ENCODE measurements around the gene GDPD5. TPM values are rescaled to one million over a fixed set of nuclear protein-coding genes. Genes with fewer than 3 reads are reported as not detected.
"Not testable (repeated sequence)": the region's sequence is repeated elsewhere in the genome, so short reads cannot be mapped to it uniquely, and the experiment has no call there.

The GDPD5 gene
- total and polyA plus RNA-seq, 2 donors (not counting 3 experiments of a cell fraction or from before 2014, with no cell fraction given) = 60.2 to 79.2 TPM

- dilution Hi-C loops (cut with MboI; ENCODE audit: extremely low pct_ligation_motif_present, low sequenced_read_pairs) (no loop called here), intact Hi-C loops (cut with micrococcal nuclease) (no loop called here)
- no peak overlapping the region for H2AFZ ChIP-seq (ENCODE audit: low read depth, low read length)
- TF ChIP-seq FOS (IDR thresholded peaks at IDR 0.05; ENCODE audit: borderline replicate concordance, insufficient read depth, low read length) = no peak
- TF ChIP-seq POLR2AphosphoS5 (IDR thresholded peaks at IDR 0.05; ENCODE audit: insufficient read depth, low read depth, low read length) = no peak
- TF ChIP-seq MYC (IDR thresholded peaks at IDR 0.05; ENCODE audit: low read depth, low read length) = no peak
- TF ChIP-seq GATA2 (IDR thresholded peaks at IDR 0.05; ENCODE audit: insufficient read depth, insufficient read length, low read depth, low read length) = no peak
- no peak for TF ChIP-seq JUN (IDR thresholded peaks at IDR 0.05; ENCODE audit: borderline replicate concordance, insufficient read depth, insufficient read length, low read depth)
- no peak for TF ChIP-seq EZH2 (IDR thresholded peaks at IDR 0.05; ENCODE audit: borderline replicate concordance, low read depth, low read length, severe bottlenecking)
- TF ChIP-seq CTCF (IDR thresholded peaks at IDR 0.05; ENCODE audit: extremely low read depth in 1 of 2, insufficient read depth in 1 of 2, low read depth in 1 of 2, low read length in 2 of 2) = no peak
- TF ChIP-seq POLR2A (IDR thresholded peaks at IDR 0.05; ENCODE audit: low read depth, low read length) = no peak
- no peak for TF ChIP-seq MAX (IDR thresholded peaks at IDR 0.05; ENCODE audit: insufficient read depth, insufficient read length)
- POLR2A ChIA-PET = no interaction called here
- H3K4me1 ChIP-seq (ENCODE audit: control insufficient read depth, extremely low read depth, insufficient read depth, low read length) = peaks cover 15% of the 10 kb centered on the region
- no peak overlapping the region for H3K27ac ChIP-seq (ENCODE audit: insufficient read depth, low read depth, low read length)
- no peaks in the 10 kb centered on the region for H3K9me1 ChIP-seq (replicated peaks; ENCODE audit: control insufficient read depth, extremely low read depth, insufficient read depth, low read length)
- H3K36me3 ChIP-seq (ENCODE audit: control insufficient read depth in 2 of 2, extremely low read depth in 1 of 2, insufficient read depth in 2 of 2, low read length in 2 of 2) = peaks cover 0 to 14% of the 10 kb centered on the region in 2 experiments
- no peaks in the 10 kb centered on the region for H3K9me3 ChIP-seq (replicated peaks; ENCODE audit: control insufficient read depth, insufficient read depth, low read length)
- FAIRE-seq = no peak
- H3K79me2 ChIP-seq (ENCODE audit: control insufficient read depth, insufficient read depth, low read length) = no peaks in the 10 kb centered on the region
- no peaks in the 10 kb centered on the region for H4K20me1 ChIP-seq (replicated peaks; ENCODE audit: control insufficient read depth, extremely low read depth, insufficient read depth, low read length)
- no peak for DNase-seq (ENCODE audit: low read depth, low spot score)
- no TSS peak for BruUV-seq (replicated peaks)
- H3K4me3 ChIP-seq (replicated peaks in 1 of 3; ENCODE audit: insufficient read depth in 1 of 3, low read depth in 1 of 3, low read length in 3 of 3) = no peak overlapping the region
- no peak overlapping the region for H3K9ac ChIP-seq (replicated peaks; ENCODE audit: extremely low read depth, insufficient read depth, low read length)
- no peaks in the 10 kb centered on the region for H3K27me3 ChIP-seq (ENCODE audit: control insufficient read depth in 2 of 2, insufficient read depth in 2 of 2, low read length in 2 of 2)
- H3K4me2 ChIP-seq (ENCODE audit: insufficient read depth, low read length) = no peak overlapping the region
- CTCF ChIA-PET = interaction anchor here (1.2 kb wide), 1 partner anchor 14 kb away, joined by 3 read pairs; no protein-coding TSS in a partner anchor
These were observed 111.9 kb downstream of the GDPD5 start for GRCh38 chr11:75413864-75414263.

DNA sequence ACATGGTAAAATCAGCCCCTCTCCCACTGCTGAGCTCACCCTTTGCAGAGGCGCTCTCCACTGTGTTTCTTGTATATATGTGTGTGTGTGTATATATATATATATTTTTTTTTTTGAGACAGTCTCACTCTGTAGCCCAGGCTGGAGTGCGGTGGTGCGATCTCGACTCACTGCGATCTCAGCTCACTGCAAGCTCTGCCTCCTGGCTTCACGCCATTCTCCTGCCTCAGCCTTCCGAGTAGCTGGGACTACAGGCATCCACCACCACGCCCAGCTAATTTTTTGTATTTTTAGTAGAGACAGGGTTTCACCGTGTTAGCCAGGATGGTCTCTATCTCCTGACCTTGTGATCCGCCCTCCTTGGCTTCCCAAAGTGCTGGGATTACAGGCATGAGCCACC lies 112.6 kb downstream of the GDPD5 start:
- H3K9me3 ChIP-seq (replicated peaks; ENCODE audit: control insufficient read depth, insufficient read depth, low read length); H4K20me1 ChIP-seq (replicated peaks; ENCODE audit: control insufficient read depth, extremely low read depth, insufficient read depth, low read length); H3K4me3 ChIP-seq (replicated peaks in 1 of 3; ENCODE audit: insufficient read depth in 1 of 3, low read depth in 1 of 3, low read length in 3 of 3); H3K79me2 ChIP-seq (ENCODE audit: control insufficient read depth, insufficient read depth, low read length); DNase-seq (ENCODE audit: low read depth, low spot score); H3K27me3 ChIP-seq (ENCODE audit: control insufficient read depth in 2 of 2, insufficient read depth in 2 of 2, low read length in 2 of 2); H2AFZ ChIP-seq (ENCODE audit: low read depth, low read length); H3K27ac ChIP-seq (ENCODE audit: insufficient read depth, low read depth, low read length); CTCF ChIA-PET; dilution Hi-C loops (cut with MboI; ENCODE audit: extremely low pct_ligation_motif_present, low sequenced_read_pairs); H3K9ac ChIP-seq (replicated peaks; ENCODE audit: extremely low read depth, insufficient read depth, low read length); intact Hi-C loops (cut with micrococcal nuclease); H3K4me1 ChIP-seq (ENCODE audit: control insufficient read depth, extremely low read depth, insufficient read depth, low read length); H3K4me2 ChIP-seq (ENCODE audit: insufficient read depth, low read length); H3K9me1 ChIP-seq (replicated peaks; ENCODE audit: control insufficient read depth, extremely low read depth, insufficient read depth, low read length); POLR2A ChIA-PET; BruUV-seq (replicated peaks); FAIRE-seq: not testable (repeated sequence)
- peaks cover under 1 to 14% of the 10 kb centered on the region in 2 experiments for H3K36me3 ChIP-seq (ENCODE audit: control insufficient read depth in 2 of 2, extremely low read depth in 1 of 2, insufficient read depth in 2 of 2, low read length in 2 of 2)

DNA sequence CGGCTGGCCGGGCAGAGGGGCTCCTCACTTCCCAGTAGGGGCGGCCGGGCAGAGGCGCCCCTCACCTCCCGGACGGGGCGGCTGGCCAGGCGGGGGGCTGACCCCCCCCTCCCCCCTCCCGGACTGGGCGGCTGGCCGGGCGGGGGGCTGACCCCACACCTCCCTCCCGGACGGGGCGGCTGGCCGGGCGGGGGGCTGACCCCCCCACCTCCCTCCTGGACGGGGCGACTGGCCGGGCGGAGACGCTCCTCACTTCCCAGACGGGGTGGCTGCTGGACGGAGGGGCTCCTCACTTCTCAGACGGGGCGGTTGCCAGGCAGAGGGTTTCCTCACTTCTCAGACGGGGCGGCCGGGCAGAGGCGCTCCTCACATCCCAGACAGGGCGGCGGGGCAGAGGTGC lies 115.8 kb downstream of the GDPD5 start:
- H3K9me3 ChIP-seq (replicated peaks; ENCODE audit: control insufficient read depth, insufficient read depth, low read length); FAIRE-seq; intact Hi-C loops (cut with micrococcal nuclease); POLR2A ChIA-PET; DNase-seq (ENCODE audit: low read depth, low spot score); dilution Hi-C loops (cut with MboI; ENCODE audit: extremely low pct_ligation_motif_present, low sequenced_read_pairs); CTCF ChIA-PET; H2AFZ ChIP-seq (ENCODE audit: low read depth, low read length); H3K4me2 ChIP-seq (ENCODE audit: insufficient read depth, low read length); H3K9ac ChIP-seq (replicated peaks; ENCODE audit: extremely low read depth, insufficient read depth, low read length); H4K20me1 ChIP-seq (replicated peaks; ENCODE audit: control insufficient read depth, extremely low read depth, insufficient read depth, low read length); H3K9me1 ChIP-seq (replicated peaks; ENCODE audit: control insufficient read depth, extremely low read depth, insufficient read depth, low read length); H3K27ac ChIP-seq (ENCODE audit: insufficient read depth, low read depth, low read length); H3K27me3 ChIP-seq (ENCODE audit: control insufficient read depth in 2 of 2, insufficient read depth in 2 of 2, low read length in 2 of 2); BruUV-seq (replicated peaks); H3K4me3 ChIP-seq (replicated peaks in 1 of 3; ENCODE audit: insufficient read depth in 1 of 3, low read depth in 1 of 3, low read length in 3 of 3): not testable (repeated sequence)
- H3K36me3 ChIP-seq (ENCODE audit: control insufficient read depth in 2 of 2, extremely low read depth in 1 of 2, insufficient read depth in 2 of 2, low read length in 2 of 2) = peaks cover 14 to 22% of the 10 kb centered on the region in 2 experiments
- H3K79me2 ChIP-seq (ENCODE audit: control insufficient read depth, insufficient read depth, low read length) = peaks cover 26% of the 10 kb centered on the region
- peaks cover 20% of the 10 kb centered on the region for H3K4me1 ChIP-seq (ENCODE audit: control insufficient read depth, extremely low read depth, insufficient read depth, low read length)

Data from endothelial cell of umbilical vein (primary cell).